Muscle of back (tissue), 11 donors: ENCODE measurements around the gene STK32C. TPM values are rescaled to one million over a fixed set of nuclear protein-coding genes. Genes with fewer than 3 reads are reported as not detected.
A peak's percentile ranks its signal among the peaks of the same experiment; 100 is the strongest.

Experiments used
- DNase-seq, 3 donors: peaks; one replicate each; pipeline versions ENCODE4 v3.0.0 to v3.0.0-alpha.2; 2013
- polyA plus RNA-seq, 10 donors: library from polyadenylated mRNA; unstranded; fragments of 120-200 nt; gene quantifications; one replicate each; pipeline ENCODE4 v1.2.1, GENCODE V29; 2013; ENCODE audit not compliant: insufficient read length in 10 of 10

STK32C gene
- polyA plus RNA-seq, 10 donors, result 8.0 to 13.1 (median 10.4) TPM

- peak in 1 of 3 donors; percentile 23 for DNase-seq
Observed at GRCh38 chr10:132283604-132284382, 24.0 kb downstream of the STK32C start.

- DNase-seq, result peak in 1 of 3 donors; percentile 37
Observed at GRCh38 chr10:132282667-132283603, 24.8 kb downstream of the STK32C start.

- peak in 1 of 3 donors; percentile 45 for DNase-seq
Observed at GRCh38 chr10:132281915-132282666, 25.7 kb downstream of the STK32C start.

GRCh38 chr10:132280646-132281074, 27.1 kb downstream of the STK32C start:
- no peak for DNase-seq

- DNase-seq, result no peak
Observed at GRCh38 chr10:132279873-132280645, 27.7 kb downstream of the STK32C start.

GRCh38 chr10:132277311-132277741, 30.4 kb downstream of the STK32C start:
- no peak for DNase-seq

GRCh38 chr10:132276706-132277105, 31.0 kb downstream of the STK32C start:
- DNase-seq, result no peak

- no peak for DNase-seq
Observed at GRCh38 chr10:132276179-132276675, 31.5 kb downstream of the STK32C start.

- no peak for DNase-seq
Observed at GRCh38 chr10:132275426-132276178, 32.1 kb downstream of the STK32C start.

GRCh38 chr10:132274986-132275385, 32.8 kb downstream of the STK32C start:
- no peak for DNase-seq

- DNase-seq, result no peak
Observed at GRCh38 chr10:132274581-132274980, 33.2 kb downstream of the STK32C start.

GRCh38 chr10:132273966-132274365, 33.8 kb downstream of the STK32C start:
- DNase-seq, result no peak

GRCh38 chr10:132273304-132273944, 34.3 kb downstream of the STK32C start:
- DNase-seq, result no peak

GRCh38 chr10:132272231-132272971, 35.3 kb downstream of the STK32C start:
- DNase-seq, result peak in 2 of 3 donors; percentile 42 to 68

GRCh38 chr10:132271458-132272230, 36.1 kb downstream of the STK32C start:
- DNase-seq, result no peak

GRCh38 chr10:132270721-132271457, 36.9 kb downstream of the STK32C start:
- DNase-seq, result no peak

GRCh38 chr10:132270256-132270655, 37.5 kb downstream of the STK32C start:
- DNase-seq, result no peak
